Astrocyte of the spinal cord (primary cell): Measurements from ENCODE around the gene MNAT1.
A peak's percentile ranks its signal among the peaks of the same experiment; 100 is the strongest.
"Not testable (repeated sequence)": the region's sequence is repeated elsewhere in the genome, so short reads cannot be mapped to it uniquely, and the experiment has no call there.

ENCODE experiments used
- DNase-seq: peaks from one replicate; pipeline ENCODE4 v3.0.0; 2011; ENCODE audit warnings: low read depth, low spot score
- H3K4me3 ChIP-seq: 2 replicates; pipeline ENCODE4 v1.5.1; 2011; ENCODE audit warnings: low read depth, mild to moderate bottlenecking, low read length, moderate library complexity
- CTCF ChIP-seq: IDR thresholded peaks from 2 replicates; pipeline ENCODE4 v1.5.1; 2012; ENCODE audit warnings: low read depth, mild to moderate bottlenecking, low read length, inconsistent platforms
- in situ Hi-C: cut with HindIII; loops from 2 replicates; pipeline ENCODE4 v1.10.0; 2017; ENCODE audit warnings: low sequenced_read_pairs

MNAT1 gene

GRCh38 chr14:60775296-60775695 is 40.7 kb downstream of the MNAT1 start:
- in situ Hi-C loops, result no loop called here
- H3K4me3 ChIP-seq, result no peak overlapping the region
- no peak for TF ChIP-seq CTCF
- DNase-seq, result peak; percentile 50

- in situ Hi-C loops, result no loop called here
Observed at GRCh38 chr14:60777856-60778578, 43.5 kb downstream of the MNAT1 start.

GRCh38 chr14:60779745-60780514 is 45.4 kb downstream of the MNAT1 start:
- DNase-seq, in situ Hi-C loops, H3K4me3 ChIP-seq: not testable (repeated sequence)

More at GRCh38 chr14:60777856-60778578, 43.5 kb downstream of the MNAT1 start:
- peak; percentile 90 for DNase-seq
- H3K4me3 ChIP-seq, result no peak overlapping the region
- no peak for TF ChIP-seq CTCF

GRCh38 chr14:60780558-60780957 is 46.0 kb downstream of the MNAT1 start:
- in situ Hi-C loops, DNase-seq, H3K4me3 ChIP-seq: not testable (repeated sequence)

GRCh38 chr14:60786905-60787304 is 52.3 kb downstream of the MNAT1 start:
- no peak for DNase-seq
- no peak overlapping the region for H3K4me3 ChIP-seq
- in situ Hi-C loops, result no loop called here
- TF ChIP-seq CTCF, result no peak

- in situ Hi-C loops, result no loop called here
- DNase-seq, result no peak
- no peak overlapping the region for H3K4me3 ChIP-seq
- no peak for TF ChIP-seq CTCF
Observed at GRCh38 chr14:60789656-60790055, 55.1 kb downstream of the MNAT1 start.

- H3K4me3 ChIP-seq, result no peak overlapping the region
- TF ChIP-seq CTCF, result no peak
- in situ Hi-C loops, result no loop called here
- no peak for DNase-seq
Observed at GRCh38 chr14:60790850-60791249, 56.3 kb downstream of the MNAT1 start.
